A673 (cell line): ENCODE data around the gene MAP7. TPM values are rescaled to one million over a fixed set of nuclear protein-coding genes. Genes with fewer than 3 reads are reported as not detected.
"Not testable (repeated sequence)": the region's sequence is repeated elsewhere in the genome, so short reads cannot be mapped to it uniquely, and the experiment has no call there.

Experiments used
- BruUV-seq: library from RNA; stranded (reverse); fragments of 400-500 nt; replicated peaks from 2 replicates; lab custom pipeline; 2021; lab: Mats Ljungman, UMichigan
- CTCF ChIA-PET: fragments of 300-600 bp; sonication (Branson Sonifier 250); formaldehyde crosslinking; loops from one replicate; lab custom pipeline; 2022; ENCODE audit warnings: antibody characterized with exemption; lab: Charles Lee
- POLR2A ChIA-PET: fragments of 300-600 bp; sonication (Branson Sonifier 250); formaldehyde crosslinking; loops from one replicate; lab custom pipeline; 2022; ENCODE audit warnings: antibody characterized with exemption; ENCODE audit not compliant: low non-redundant PET; lab: Charles Lee
- DNase-seq: peaks from one replicate; pipeline ENCODE4 v3.0.0-alpha.2; 2015; ENCODE audit warnings: low spot score
- H3K27ac ChIP-seq: fragments of 200-600 bp; sonication (generic); 2 replicates; pipeline ENCODE4 v1.5.1; 2016; ENCODE audit warnings: mixed run types, low read depth, mild to moderate bottlenecking, mixed read lengths, antibody characterized with exemption, low read length; ENCODE audit not compliant: poor library complexity, severe bottlenecking
- H3K27me3 ChIP-seq: fragments of 200-600 bp; sonication (generic); replicated peaks from 2 replicates; pipeline ENCODE4 v1.6.1; 2017; ENCODE audit warnings: mixed run types, low read depth, mild to moderate bottlenecking, mixed read lengths, antibody characterized with exemption, low read length; ENCODE audit not compliant: insufficient read depth, poor library complexity
- H3K36me3 ChIP-seq: fragments of 200-600 bp; sonication (generic); 2 replicates; pipeline ENCODE4 v1.6.1; 2016; ENCODE audit warnings: mixed run types, mild to moderate bottlenecking, mixed read lengths, antibody characterized with exemption, low read length; ENCODE audit not compliant: insufficient read depth, poor library complexity, severe bottlenecking
- H3K4me1 ChIP-seq: fragments of 200-600 bp; sonication (generic); 2 replicates; pipeline ENCODE4 v1.6.1; 2017; ENCODE audit warnings: mixed run types, mild to moderate bottlenecking, mixed read lengths, antibody characterized with exemption, low read length; ENCODE audit not compliant: insufficient read depth, poor library complexity, severe bottlenecking
- H3K4me3 ChIP-seq: fragments of 200-600 bp; sonication (generic); 2 replicates; pipeline ENCODE4 v1.5.1; 2016; ENCODE audit warnings: low read depth, mixed run types, mild to moderate bottlenecking, mixed read lengths, low read length; ENCODE audit not compliant: poor library complexity, severe bottlenecking
- H3K9me3 ChIP-seq: fragments of 200-600 bp; sonication (generic); 2 replicates; pipeline ENCODE4 v1.6.1; 2016; ENCODE audit warnings: mixed run types, low read depth, mild to moderate bottlenecking, mixed read lengths, antibody characterized with exemption, low read length; ENCODE audit not compliant: poor library complexity, severe bottlenecking
- CTCF ChIP-seq: fragments of 300-800, 200-600 bp; sonication (generic); conservative IDR thresholded peaks from 2 replicates; pipeline ENCODE4 v1.5.1; 2017; ENCODE audit warnings: low read depth, mild to moderate bottlenecking, antibody characterized with exemption, low read length, moderate library complexity, mixed read lengths
- EZH2 ChIP-seq: fragments of 200-600 bp; sonication (generic); IDR thresholded peaks from 2 replicates; pipeline ENCODE4 v1.6.1; 2017; ENCODE audit warnings: borderline replicate concordance, low read depth, mild to moderate bottlenecking, mixed read lengths, antibody characterized with exemption, low read length; ENCODE audit not compliant: poor library complexity, severe bottlenecking
- intact Hi-C: fragments of 100-400 bp; cut with micrococcal nuclease; formaldehyde crosslinking; loops from one replicate; pipeline ENCODE4 v1.10.0; 2022; ENCODE audit not compliant: unreplicated experiment
- total RNA-seq: library from RNA; stranded (reverse); gene quantifications from 2 replicates; pipeline ENCODE4 v1.2.3, GENCODE V29; 2021

MAP7 gene
- total RNA-seq, 1 experiment from 2014 or later = 0.09 TPM

DNA sequence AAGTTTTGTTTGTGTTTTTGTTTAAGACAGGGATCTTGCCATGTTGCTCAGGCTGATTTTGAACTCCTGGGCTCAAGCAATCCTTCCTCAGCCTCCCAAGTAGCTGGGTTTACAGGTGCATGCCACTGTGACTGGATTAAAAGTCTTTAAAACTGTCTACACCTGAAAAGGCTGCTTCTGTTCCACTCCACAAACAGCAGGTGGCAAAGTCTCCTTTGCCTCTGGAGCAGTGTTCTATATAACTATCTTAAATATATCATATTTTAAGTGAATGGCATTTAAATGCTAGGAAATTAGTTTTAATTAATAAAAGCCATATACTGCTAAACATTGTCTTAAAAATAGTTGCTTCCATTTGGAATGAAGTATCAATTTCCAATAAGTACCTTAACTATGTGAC lies 171.3 kb downstream of the MAP7 start:
- Histone ChIP-seq H3K9me3 (no peaks in the 10 kb centered on the region), H3K36me3 (no peaks in the 10 kb centered on the region), H3K4me1 (no peaks in the 10 kb centered on the region), H3K27ac (no peak overlapping the region), H3K27me3 (peaks cover 3% of the 10 kb centered on the region), H3K4me3 (no peak overlapping the region)
- ChIA-PET CTCF (no interaction called here), POLR2A (no interaction called here)
- BruUV-seq = no TSS peak
- TF ChIP-seq EZH2 = no peak
- DNase-seq = no peak
- intact Hi-C loops = no loop called here

DNA sequence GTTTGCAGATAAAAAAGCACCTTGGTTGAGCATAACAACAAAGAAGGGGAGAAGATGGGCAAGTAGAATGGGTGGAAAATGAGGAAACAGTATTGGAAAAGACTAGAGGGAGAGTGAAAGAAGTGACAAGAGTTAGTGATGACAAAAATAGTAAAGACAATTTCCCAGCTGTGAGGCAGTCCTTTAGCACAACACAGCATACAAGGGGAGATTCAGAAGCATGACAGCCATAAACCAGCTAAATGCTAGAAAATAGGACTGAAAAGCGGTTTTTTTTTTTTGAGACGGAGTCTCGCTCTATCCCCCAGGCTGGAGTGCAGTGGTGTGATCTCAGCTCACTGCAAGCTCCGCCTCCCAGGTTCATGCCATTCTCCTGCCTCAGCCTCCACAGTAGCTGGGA lies 174.4 kb downstream of the MAP7 start:
- H3K4me3 ChIP-seq, H3K4me1 ChIP-seq, POLR2A ChIA-PET, intact Hi-C loops, H3K9me3 ChIP-seq, CTCF ChIA-PET, BruUV-seq, H3K27me3 ChIP-seq, DNase-seq, H3K27ac ChIP-seq, H3K36me3 ChIP-seq: not testable (repeated sequence)

DNA sequence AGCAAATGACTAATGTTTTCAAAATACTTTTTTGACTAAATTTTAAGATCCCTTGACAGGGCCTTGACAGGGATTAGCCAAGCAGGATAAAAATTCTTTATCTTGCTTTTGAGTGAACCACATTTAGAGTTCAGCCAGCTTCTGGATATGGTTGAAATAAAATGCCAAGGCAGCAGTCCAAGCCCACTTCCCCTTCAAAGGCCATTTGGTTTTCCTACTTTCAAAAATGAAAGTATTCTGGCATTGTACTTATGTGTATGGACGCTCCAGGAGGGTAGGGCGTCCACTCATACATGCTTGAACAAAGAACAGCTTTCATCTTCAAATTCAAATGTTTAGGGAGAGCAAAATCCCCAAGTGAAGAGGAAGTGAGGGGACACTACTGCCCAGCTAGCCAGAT lies 178.3 kb downstream of the MAP7 start:
- H3K9me3 ChIP-seq = no peaks in the 10 kb centered on the region
- no peak overlapping the region for H3K4me3 ChIP-seq
- H3K27ac ChIP-seq = no peak overlapping the region
- TF ChIP-seq CTCF (no peak), EZH2 (no peak)
- H3K27me3 ChIP-seq = peaks cover 12% of the 10 kb centered on the region
- CTCF ChIA-PET = no interaction called here
- POLR2A ChIA-PET = no interaction called here
- no peaks in the 10 kb centered on the region for H3K4me1 ChIP-seq
- intact Hi-C loops = no loop called here
- H3K36me3 ChIP-seq = no peaks in the 10 kb centered on the region
- no peak for DNase-seq
- BruUV-seq = no TSS peak

DNA sequence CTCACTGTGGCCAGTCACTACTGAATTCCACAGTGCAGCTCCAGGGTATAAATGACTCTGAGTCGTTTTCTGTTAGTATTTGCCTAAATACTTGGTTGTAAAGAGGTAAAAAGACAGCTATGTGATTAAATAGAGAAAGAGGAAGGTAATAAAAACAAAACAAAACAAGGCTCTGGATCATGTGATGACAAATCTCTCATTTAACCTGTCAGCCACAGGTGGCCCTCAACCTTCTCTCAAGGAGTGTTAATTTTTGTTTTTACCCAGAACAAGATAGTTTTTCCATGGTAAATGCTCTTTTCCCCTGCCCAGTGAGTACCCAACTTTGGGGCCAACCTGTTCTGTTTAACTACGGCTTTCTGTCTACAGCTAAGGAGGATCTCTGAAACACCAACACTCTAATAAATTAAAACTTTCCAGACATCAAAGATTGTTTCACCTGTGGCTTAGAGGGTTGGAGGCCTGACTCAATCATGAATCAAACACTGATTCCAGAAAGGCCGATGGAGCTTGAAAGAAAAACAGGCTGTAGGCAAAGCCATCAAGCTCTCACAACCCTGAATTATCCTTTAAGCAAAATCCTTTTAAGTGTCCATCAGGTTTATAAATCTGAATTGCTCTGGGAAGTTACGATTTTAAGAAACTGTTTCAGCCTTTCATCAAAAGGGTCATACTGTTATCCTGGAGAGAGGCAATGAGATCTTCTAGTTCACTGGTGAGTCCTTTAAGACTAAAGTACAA lies 179.1 kb downstream of the MAP7 start:
- CTCF ChIA-PET = no interaction called here
- no TSS peak for BruUV-seq

More for the DNA sequence above, 179.1 kb downstream of the MAP7 start:
- Histone ChIP-seq H3K4me1 (no peaks in the 10 kb centered on the region), H3K27ac (no peak overlapping the region), H3K4me3 (no peak overlapping the region), H3K9me3 (no peaks in the 10 kb centered on the region), H3K36me3 (no peaks in the 10 kb centered on the region), H3K27me3 (peaks cover 12% of the 10 kb centered on the region)
- DNase-seq = no peak
- POLR2A ChIA-PET = no interaction called here
- intact Hi-C loops = no loop called here
- TF ChIP-seq CTCF (no peak), EZH2 (no peak)
